ENCODE data around the gene KRT84. TPM values are rescaled to one million over a fixed set of nuclear protein-coding genes. Genes with fewer than 3 reads are reported as not detected.

The KRT84 gene
- total and polyA plus RNA-seq, 7 donors: not detected

DNA sequence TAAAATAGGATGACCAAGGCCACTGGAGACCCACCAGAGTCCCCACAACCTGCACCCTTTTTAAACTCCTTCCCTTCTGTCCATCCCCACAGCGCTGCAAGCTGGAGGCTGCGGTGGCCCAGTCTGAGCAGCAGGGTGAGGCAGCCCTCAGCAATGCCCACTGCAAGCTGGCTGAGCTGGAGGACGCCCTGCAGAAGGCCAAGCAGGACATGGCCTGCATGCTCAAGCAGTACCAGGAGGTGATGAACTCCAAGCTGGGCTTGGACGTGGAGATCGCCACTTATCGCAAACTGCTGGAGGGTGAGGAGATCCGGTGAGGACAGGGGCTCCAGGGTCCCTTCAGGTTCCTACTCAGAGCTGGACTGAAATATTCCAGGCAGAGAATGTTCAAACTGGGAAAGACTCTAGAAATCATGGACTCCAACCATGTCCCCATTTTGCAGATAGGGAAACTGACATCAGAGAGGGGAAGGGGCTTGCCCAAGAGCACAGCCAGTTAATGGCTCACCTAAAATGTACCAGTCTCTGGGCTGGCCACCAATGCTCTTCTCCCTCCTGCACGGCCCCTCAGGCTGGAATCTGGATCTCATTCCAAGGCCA, 35.3 kb downstream of the KRT84 start:
- Histone ChIP-seq H3K27ac (no peak overlapping the region), H3K4me1 (peaks cover 0 to 3% (median 0%) of the 10 kb centered on the region in 4 donors), H3K36me3 (no peaks in the 10 kb centered on the region), H3K9me3 (no peaks in the 10 kb centered on the region), H3K4me3 (no peak overlapping the region), H3K27me3 (no peaks in the 10 kb centered on the region)
- 92% methylated on average over 8 of the region's 8 CpGs for WGBS, 2 donors
- TF ChIP-seq, protein P1, sequence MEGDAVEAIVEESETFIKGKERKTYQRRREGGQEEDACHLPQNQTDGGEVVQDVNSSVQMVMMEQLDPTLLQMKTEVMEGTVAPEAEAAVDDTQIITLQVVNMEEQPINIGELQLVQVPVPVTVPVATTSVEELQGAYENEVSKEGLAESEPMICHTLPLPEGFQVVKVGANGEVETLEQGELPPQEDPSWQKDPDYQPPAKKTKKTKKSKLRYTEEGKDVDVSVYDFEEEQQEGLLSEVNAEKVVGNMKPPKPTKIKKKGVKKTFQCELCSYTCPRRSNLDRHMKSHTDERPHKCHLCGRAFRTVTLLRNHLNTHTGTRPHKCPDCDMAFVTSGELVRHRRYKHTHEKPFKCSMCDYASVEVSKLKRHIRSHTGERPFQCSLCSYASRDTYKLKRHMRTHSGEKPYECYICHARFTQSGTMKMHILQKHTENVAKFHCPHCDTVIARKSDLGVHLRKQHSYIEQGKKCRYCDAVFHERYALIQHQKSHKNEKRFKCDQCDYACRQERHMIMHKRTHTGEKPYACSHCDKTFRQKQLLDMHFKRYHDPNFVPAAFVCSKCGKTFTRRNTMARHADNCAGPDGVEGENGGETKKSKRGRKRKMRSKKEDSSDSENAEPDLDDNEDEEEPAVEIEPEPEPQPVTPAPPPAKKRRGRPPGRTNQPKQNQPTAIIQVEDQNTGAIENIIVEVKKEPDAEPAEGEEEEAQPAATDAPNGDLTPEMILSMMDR (IDR thresholded peaks at IDR 0.05): no peak
- TF ChIP-seq EP300 (IDR thresholded peaks at IDR 0.05) (no peak), POLR2A (IDR thresholded peaks at IDR 0.05) (no peak), POLR2AphosphoS5 (IDR thresholded peaks at IDR 0.05) (no peak)
- no peak for DNase-seq
- intact Hi-C loops (cut with DNase I): no loop called here

DNA sequence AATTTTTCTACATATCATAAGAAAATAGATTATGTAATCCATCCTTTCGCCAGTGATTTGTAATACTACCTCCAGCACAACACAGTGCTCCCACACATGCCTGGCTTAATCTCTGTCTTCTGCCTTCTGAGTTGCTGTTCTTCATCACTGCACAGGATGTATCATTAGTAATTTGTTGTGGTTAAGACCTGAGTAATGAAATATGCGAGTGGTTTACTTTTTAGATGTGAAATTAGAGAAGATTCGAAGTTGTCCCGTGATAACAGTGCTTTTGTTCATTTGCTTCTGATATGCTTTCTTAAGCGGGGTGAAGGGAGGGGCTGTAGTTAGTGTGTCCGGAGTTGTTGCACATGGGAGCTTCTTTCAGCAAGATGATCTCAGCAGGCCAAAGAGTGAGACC, 36.3 kb downstream of the KRT84 start:
- TF ChIP-seq, protein P1 (IDR thresholded peaks at IDR 0.05): no peak
- no peak for TF ChIP-seq POLR2AphosphoS5 (IDR thresholded peaks at IDR 0.05)
- no peak for TF ChIP-seq POLR2A (IDR thresholded peaks at IDR 0.05)
- no peak for TF ChIP-seq EP300 (IDR thresholded peaks at IDR 0.05)
- 72 to 81% methylated on average over 6 of the region's 6 CpGs for WGBS, 2 donors
- H3K4me3 ChIP-seq: no peak overlapping the region
- intact Hi-C loops (cut with DNase I): no loop called here
- no peak for DNase-seq
- H3K9me3 ChIP-seq: no peaks in the 10 kb centered on the region
- H3K4me1 ChIP-seq: peaks cover 0 to 3% (median 0%) of the 10 kb centered on the region in 4 donors
- H3K36me3 ChIP-seq: no peaks in the 10 kb centered on the region
- H3K27ac ChIP-seq: no peak overlapping the region
- no peaks in the 10 kb centered on the region for H3K27me3 ChIP-seq

DNA sequence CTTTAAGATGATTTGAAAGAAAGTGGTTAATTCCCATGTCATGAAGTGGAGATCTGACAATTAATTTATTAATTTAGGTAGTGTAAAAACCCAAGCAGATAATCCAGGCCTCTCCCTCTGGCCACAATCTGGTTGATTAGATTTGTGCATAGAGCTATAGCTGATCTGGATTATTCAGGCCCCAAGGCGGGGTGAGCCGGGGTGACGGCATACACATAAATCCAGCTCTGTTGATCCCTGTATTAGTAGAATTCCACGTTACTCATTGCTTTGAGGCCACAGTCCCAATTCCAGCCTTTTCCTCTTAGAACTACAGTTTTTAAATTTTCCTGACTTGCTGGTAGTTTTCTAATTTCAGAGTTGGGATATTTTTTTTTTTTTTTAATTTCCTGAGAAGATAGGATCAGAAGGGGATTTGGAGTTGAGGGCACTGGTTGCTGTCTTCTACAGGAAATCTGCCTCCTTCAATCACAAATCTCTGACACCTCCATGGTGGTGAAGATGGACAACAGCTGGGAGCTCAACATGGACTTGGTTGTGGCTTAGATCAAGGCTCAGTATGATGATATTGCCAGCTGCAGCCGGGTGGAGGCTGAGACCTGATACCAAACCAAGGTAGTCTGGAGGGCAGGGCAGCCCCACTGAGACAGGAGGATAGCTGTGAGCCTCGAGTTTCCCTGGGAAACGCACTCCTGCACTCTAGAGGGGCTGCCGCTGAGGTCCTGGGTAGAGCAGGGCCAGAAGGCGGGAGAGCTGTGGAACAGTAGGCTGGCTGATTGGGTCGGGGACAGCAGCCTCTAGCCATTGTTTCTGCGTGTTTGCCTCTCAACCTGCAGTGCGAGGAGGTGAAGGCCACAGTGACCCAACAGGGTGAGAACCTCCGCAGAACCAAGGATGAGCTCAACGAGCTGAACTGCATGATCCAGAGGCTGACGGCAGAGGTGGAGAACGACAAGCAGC, 37.6 kb downstream of the KRT84 start:
- intact Hi-C loops (cut with DNase I): no loop called here
- no peak for DNase-seq
- WGBS, 2 donors: 80 to 83% methylated on average over 16 of the region's 16 CpGs

DNA sequence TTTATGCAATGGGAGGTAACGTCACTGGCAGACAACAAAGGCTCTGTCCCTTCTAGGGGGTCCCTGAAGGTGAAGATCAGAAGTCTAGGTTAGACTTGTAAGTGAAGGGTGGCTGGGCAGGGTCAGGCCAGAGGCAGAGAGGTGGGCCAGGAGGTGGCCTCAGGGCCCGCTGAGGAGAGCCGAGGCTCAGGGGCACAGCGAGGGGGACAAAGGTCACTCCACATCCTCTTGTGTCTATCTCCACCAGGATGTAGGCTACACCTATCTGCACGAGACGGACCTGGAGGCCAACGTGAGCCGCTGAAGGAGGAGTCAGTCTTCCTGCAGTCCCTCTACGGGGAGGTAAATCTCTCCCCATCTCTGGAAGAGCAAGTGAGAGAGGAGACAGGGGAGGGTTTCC, 38.4 kb downstream of the KRT84 start:
- intact Hi-C loops (cut with DNase I): no loop called here
- DNase-seq: no peak
- no peaks in the 10 kb centered on the region for H3K36me3 ChIP-seq

More for the DNA sequence above, 37.6 kb downstream of the KRT84 start:
- TF ChIP-seq, protein P1 (IDR thresholded peaks at IDR 0.05): no peak
- TF ChIP-seq POLR2AphosphoS5 (IDR thresholded peaks at IDR 0.05) (no peak), EP300 (IDR thresholded peaks at IDR 0.05) (no peak), POLR2A (IDR thresholded peaks at IDR 0.05) (no peak)
- peaks cover 0 to 3% (median 0%) of the 10 kb centered on the region in 4 donors for H3K4me1 ChIP-seq
- H3K36me3 ChIP-seq: no peaks in the 10 kb centered on the region
- no peak overlapping the region for H3K27ac ChIP-seq
- no peak overlapping the region for H3K4me3 ChIP-seq
- H3K9me3 ChIP-seq: no peaks in the 10 kb centered on the region
- no peaks in the 10 kb centered on the region for H3K27me3 ChIP-seq

More for the DNA sequence above, 38.4 kb downstream of the KRT84 start:
- TF ChIP-seq, protein P1 (IDR thresholded peaks at IDR 0.05): no peak
- no peak for TF ChIP-seq EP300 (IDR thresholded peaks at IDR 0.05)
- Histone ChIP-seq H3K27ac (no peak overlapping the region), H3K4me1 (peaks cover 0 to 3% (median 0%) of the 10 kb centered on the region in 4 donors), H3K9me3 (no peaks in the 10 kb centered on the region), H3K27me3 (no peaks in the 10 kb centered on the region), H3K4me3 (no peak overlapping the region)
- WGBS, 2 donors: 64 to 81% methylated on average over 9 of the region's 9 CpGs

Measured in sigmoid colon (tissue), 7 donors.